Measurements from ENCODE around the gene ARID1B. TPM values are rescaled to one million over a fixed set of nuclear protein-coding genes. Genes with fewer than 3 reads are reported as not detected.

The ARID1B gene
- total and polyA plus RNA-seq, 10 of the 15 experiments (the other 5 are each of a cell fraction or from before 2014, with no cell fraction given) = 24.7 to 133 (median 54.6) TPM

- peaks cover 0 to 3% of the 10 kb centered on the region in 2 experiments; a peak in 2 of 4 replicates for H3K36me3 ChIP-seq (ENCODE audit: control insufficient read depth in 2 of 2, insufficient read depth in 2 of 2, low read length in 1 of 2)
- DNase-seq (ENCODE audit: low read depth, low spot score) = no peak
- ChIA-PET RAD21 (ENCODE audit: unreplicated experiment) (interaction anchor here (1.6 kb wide), 1 partner anchor 34 kb away, joined by 4 read pairs; no protein-coding TSS in a partner anchor), SMC1A (ENCODE audit: uncharacterized antibody, unreplicated experiment) (interaction anchor here (1.0 to 5.2 kb wide), 2 partner anchors 11 to 15 kb away, joined by 4 to 29 read pairs; no protein-coding TSS in a partner anchor), CTCF (no interaction called here), POLR2A (no interaction called here)
- H3K9ac ChIP-seq (ENCODE audit: control insufficient read depth, insufficient read depth, low read length) = no peak overlapping the region
- no TSS peak for BruUV-seq (replicated peaks)
- H4K20me1 ChIP-seq (ENCODE audit: control insufficient read depth, insufficient read depth) = 0 out of 2 replicates have a peak, but pooled peaks cover 2% of the 10 kb centered on the region
- TF ChIP-seq ZNF207 (IDR thresholded peaks at IDR 0.05; ENCODE audit: borderline replicate concordance) (no peak), SPI1 (IDR thresholded peaks at IDR 0.05; ENCODE audit: borderline replicate concordance, insufficient read depth, low read depth, low read length) (peak; percentile 29)
- H3K9me3 ChIP-seq (replicated peaks; ENCODE audit: control insufficient read depth, insufficient read depth, low read length) = no peaks in the 10 kb centered on the region
- H3K27me3 ChIP-seq (replicated peaks in 1 of 2; ENCODE audit: control insufficient read depth in 2 of 2, insufficient read depth in 2 of 2, low read length in 1 of 2) = no peaks in the 10 kb centered on the region
- H2AFZ ChIP-seq (ENCODE audit: control insufficient read depth, low read depth, low read length) = no peak overlapping the region
- no peak for ATAC-seq
- no peak overlapping the region for H3K4me3 ChIP-seq
- intact Hi-C loops (cut with micrococcal nuclease; ENCODE audit: unreplicated experiment) (no loop called here), in situ Hi-C loops (cut with MboI) (no loop called here)
- H3K4me2 ChIP-seq (ENCODE audit: control insufficient read depth, insufficient read depth) = no peak overlapping the region
- no peak for FAIRE-seq
- H3K4me1 ChIP-seq (ENCODE audit: control insufficient read depth, insufficient read depth, low read length) = peaks cover 31% of the 10 kb centered on the region
- peaks cover 98% of the 10 kb centered on the region for H3K79me2 ChIP-seq (ENCODE audit: control insufficient read depth, insufficient read depth, low read length)
- H3K27ac ChIP-seq (ENCODE audit: control insufficient read depth, insufficient read depth) = no peak overlapping the region
Observed at GRCh38 chr6:156863504-156863903, 86.3 kb downstream of the ARID1B start.

DNA sequence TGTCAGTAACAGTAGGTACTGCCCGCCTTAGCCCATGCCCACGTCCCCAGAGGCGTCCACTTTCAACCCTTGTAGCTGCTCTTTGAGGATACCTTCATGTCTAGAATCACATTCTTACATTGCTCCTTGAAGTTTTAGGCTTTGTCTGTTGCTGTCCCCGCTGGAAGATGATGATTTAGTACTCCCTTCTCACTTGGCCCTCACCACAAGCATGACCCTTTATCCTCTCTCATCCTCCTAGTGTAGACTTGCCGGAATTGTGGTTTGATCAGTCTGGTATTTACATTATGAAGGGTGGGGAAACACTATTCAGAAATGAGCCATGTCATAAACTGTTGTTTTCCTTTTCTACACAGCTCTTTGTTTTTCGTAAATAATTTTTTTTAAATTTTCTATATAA lies 87.4 kb downstream of the ARID1B start:
- DNase-seq (ENCODE audit: low read depth, low spot score) = no peak
- CTCF ChIA-PET = no interaction called here
- Histone ChIP-seq H3K4me3 (no peak overlapping the region), H4K20me1 (ENCODE audit: control insufficient read depth, insufficient read depth) (0 out of 2 replicates have a peak, but pooled peaks cover 2% of the 10 kb centered on the region), H3K9me3 (replicated peaks; ENCODE audit: control insufficient read depth, insufficient read depth, low read length) (no peaks in the 10 kb centered on the region), H3K4me1 (ENCODE audit: control insufficient read depth, insufficient read depth, low read length) (peaks cover 31% of the 10 kb centered on the region), H2AFZ (ENCODE audit: control insufficient read depth, low read depth, low read length) (no peak overlapping the region), H3K79me2 (ENCODE audit: control insufficient read depth, insufficient read depth, low read length) (peaks cover 98% of the 10 kb centered on the region), H3K4me2 (ENCODE audit: control insufficient read depth, insufficient read depth) (no peak overlapping the region), H3K36me3 (ENCODE audit: control insufficient read depth in 2 of 2, insufficient read depth in 2 of 2, low read length in 1 of 2) (peaks cover 0 to 3% of the 10 kb centered on the region in 2 experiments; a peak in 2 of 4 replicates), H3K9ac (ENCODE audit: control insufficient read depth, insufficient read depth, low read length) (no peak overlapping the region), H3K27me3 (replicated peaks in 1 of 2; ENCODE audit: control insufficient read depth in 2 of 2, insufficient read depth in 2 of 2, low read length in 1 of 2) (no peaks in the 10 kb centered on the region), H3K27ac (ENCODE audit: control insufficient read depth, insufficient read depth) (no peak overlapping the region)
- no TSS peak for BruUV-seq (replicated peaks)
- no peak for FAIRE-seq
- SMC1A ChIA-PET (ENCODE audit: uncharacterized antibody, unreplicated experiment) = interaction anchor here (0.6 to 5.2 kb wide), 7 partner anchors 8 to 109 kb away, joined by 3 to 29 read pairs (median 3); no protein-coding TSS in a partner anchor
- in situ Hi-C loops (cut with MboI) (no loop called here), intact Hi-C loops (cut with micrococcal nuclease; ENCODE audit: unreplicated experiment) (no loop called here)
- ATAC-seq = no peak
- RAD21 ChIA-PET (ENCODE audit: unreplicated experiment) = interaction anchor here (1.5 to 2.1 kb wide), 2 partner anchors 13 to 19 kb away, joined by 3 to 5 read pairs; no protein-coding TSS in a partner anchor
- WGBS (ENCODE audit: insufficient coverage, insufficient replicate concordance, low lambda C conversion rate, missing lambda C conversion rate) = 96% methylated on average over 6 of the region's 6 CpGs
- POLR2A ChIA-PET = no interaction called here
- no peak for TF ChIP-seq ZNF207 (IDR thresholded peaks at IDR 0.05; ENCODE audit: borderline replicate concordance)
- TF ChIP-seq ZNF274 (IDR thresholded peaks at IDR 0.05; ENCODE audit: insufficient read depth, insufficient read length) = no peak
- TF ChIP-seq, protein P1, sequence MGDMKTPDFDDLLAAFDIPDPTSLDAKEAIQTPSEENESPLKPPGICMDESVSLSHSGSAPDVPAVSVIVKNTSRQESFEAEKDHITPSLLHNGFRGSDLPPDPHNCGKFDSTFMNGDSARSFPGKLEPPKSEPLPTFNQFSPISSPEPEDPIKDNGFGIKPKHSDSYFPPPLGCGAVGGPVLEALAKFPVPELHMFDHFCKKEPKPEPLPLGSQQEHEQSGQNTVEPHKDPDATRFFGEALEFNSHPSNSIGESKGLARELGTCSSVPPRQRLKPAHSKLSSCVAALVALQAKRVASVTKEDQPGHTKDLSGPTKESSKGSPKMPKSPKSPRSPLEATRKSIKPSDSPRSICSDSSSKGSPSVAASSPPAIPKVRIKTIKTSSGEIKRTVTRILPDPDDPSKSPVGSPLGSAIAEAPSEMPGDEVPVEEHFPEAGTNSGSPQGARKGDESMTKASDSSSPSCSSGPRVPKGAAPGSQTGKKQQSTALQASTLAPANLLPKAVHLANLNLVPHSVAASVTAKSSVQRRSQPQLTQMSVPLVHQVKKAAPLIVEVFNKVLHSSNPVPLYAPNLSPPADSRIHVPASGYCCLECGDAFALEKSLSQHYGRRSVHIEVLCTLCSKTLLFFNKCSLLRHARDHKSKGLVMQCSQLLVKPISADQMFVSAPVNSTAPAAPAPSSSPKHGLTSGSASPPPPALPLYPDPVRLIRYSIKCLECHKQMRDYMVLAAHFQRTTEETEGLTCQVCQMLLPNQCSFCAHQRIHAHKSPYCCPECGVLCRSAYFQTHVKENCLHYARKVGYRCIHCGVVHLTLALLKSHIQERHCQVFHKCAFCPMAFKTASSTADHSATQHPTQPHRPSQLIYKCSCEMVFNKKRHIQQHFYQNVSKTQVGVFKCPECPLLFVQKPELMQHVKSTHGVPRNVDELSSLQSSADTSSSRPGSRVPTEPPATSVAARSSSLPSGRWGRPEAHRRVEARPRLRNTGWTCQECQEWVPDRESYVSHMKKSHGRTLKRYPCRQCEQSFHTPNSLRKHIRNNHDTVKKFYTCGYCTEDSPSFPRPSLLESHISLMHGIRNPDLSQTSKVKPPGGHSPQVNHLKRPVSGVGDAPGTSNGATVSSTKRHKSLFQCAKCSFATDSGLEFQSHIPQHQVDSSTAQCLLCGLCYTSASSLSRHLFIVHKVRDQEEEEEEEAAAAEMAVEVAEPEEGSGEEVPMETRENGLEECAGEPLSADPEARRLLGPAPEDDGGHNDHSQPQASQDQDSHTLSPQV (IDR thresholded peaks at IDR 0.05) = no peak
- TF ChIP-seq, protein P2, sequence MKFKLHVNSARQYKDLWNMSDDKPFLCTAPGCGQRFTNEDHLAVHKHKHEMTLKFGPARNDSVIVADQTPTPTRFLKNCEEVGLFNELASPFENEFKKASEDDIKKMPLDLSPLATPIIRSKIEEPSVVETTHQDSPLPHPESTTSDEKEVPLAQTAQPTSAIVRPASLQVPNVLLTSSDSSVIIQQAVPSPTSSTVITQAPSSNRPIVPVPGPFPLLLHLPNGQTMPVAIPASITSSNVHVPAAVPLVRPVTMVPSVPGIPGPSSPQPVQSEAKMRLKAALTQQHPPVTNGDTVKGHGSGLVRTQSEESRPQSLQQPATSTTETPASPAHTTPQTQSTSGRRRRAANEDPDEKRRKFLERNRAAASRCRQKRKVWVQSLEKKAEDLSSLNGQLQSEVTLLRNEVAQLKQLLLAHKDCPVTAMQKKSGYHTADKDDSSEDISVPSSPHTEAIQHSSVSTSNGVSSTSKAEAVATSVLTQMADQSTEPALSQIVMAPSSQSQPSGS (IDR thresholded peaks at IDR 0.05; ENCODE audit: low read length) = no peak
- TF ChIP-seq ZNF24 (IDR thresholded peaks at IDR 0.05) = no peak
- TF ChIP-seq, protein P3, sequence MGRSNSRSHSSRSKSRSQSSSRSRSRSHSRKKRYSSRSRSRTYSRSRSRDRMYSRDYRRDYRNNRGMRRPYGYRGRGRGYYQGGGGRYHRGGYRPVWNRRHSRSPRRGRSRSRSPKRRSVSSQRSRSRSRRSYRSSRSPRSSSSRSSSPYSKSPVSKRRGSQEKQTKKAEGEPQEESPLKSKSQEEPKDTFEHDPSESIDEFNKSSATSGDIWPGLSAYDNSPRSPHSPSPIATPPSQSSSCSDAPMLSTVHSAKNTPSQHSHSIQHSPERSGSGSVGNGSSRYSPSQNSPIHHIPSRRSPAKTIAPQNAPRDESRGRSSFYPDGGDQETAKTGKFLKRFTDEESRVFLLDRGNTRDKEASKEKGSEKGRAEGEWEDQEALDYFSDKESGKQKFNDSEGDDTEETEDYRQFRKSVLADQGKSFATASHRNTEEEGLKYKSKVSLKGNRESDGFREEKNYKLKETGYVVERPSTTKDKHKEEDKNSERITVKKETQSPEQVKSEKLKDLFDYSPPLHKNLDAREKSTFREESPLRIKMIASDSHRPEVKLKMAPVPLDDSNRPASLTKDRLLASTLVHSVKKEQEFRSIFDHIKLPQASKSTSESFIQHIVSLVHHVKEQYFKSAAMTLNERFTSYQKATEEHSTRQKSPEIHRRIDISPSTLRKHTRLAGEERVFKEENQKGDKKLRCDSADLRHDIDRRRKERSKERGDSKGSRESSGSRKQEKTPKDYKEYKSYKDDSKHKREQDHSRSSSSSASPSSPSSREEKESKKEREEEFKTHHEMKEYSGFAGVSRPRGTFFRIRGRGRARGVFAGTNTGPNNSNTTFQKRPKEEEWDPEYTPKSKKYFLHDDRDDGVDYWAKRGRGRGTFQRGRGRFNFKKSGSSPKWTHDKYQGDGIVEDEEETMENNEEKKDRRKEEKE (IDR thresholded peaks at IDR 0.05) = no peak
- TF ChIP-seq JUNB (IDR thresholded peaks at IDR 0.05) = no peak

Data from GM12878 (cell line).